ENCODE measurements around the gene MICALL2.

DNA sequence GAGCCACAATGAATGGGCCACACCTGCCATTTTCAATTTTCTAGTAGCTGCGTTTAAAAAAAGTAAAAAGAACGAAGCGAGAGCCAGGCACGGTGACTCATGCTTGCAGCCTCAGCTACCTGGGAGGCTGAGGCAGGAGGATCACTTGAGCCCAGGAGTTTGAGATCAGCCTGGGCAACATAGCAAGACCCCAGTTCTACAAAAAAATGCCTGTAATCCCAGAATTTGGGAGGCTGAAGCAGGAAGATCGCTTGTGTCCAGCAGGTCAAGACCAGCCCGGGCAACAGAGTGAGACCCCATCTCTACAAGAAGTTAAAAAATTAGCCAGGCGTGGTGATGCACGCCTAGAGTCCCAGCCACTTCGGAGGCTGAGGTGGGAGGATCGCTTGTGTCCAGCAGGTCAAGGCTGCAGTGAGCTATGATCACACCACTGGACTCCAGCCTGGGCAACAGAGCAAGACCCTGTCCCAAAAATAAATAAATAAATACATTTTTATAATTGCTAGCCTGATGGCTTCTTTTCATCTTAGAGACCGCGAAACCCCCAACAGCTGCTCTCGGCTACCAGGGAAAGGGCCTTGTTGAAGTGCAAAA, 32.1 kb downstream of the MICALL2 start:
- TF ChIP-seq, protein P1, sequence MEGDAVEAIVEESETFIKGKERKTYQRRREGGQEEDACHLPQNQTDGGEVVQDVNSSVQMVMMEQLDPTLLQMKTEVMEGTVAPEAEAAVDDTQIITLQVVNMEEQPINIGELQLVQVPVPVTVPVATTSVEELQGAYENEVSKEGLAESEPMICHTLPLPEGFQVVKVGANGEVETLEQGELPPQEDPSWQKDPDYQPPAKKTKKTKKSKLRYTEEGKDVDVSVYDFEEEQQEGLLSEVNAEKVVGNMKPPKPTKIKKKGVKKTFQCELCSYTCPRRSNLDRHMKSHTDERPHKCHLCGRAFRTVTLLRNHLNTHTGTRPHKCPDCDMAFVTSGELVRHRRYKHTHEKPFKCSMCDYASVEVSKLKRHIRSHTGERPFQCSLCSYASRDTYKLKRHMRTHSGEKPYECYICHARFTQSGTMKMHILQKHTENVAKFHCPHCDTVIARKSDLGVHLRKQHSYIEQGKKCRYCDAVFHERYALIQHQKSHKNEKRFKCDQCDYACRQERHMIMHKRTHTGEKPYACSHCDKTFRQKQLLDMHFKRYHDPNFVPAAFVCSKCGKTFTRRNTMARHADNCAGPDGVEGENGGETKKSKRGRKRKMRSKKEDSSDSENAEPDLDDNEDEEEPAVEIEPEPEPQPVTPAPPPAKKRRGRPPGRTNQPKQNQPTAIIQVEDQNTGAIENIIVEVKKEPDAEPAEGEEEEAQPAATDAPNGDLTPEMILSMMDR (IDR thresholded peaks at IDR 0.05): no peak
- no peak for TF ChIP-seq ZFX (IDR thresholded peaks at IDR 0.05; ENCODE audit: borderline replicate concordance)

Measured in 22Rv1 (cell line).